ENCODE measurements around the gene SNCB.

The SNCB gene

DNA sequence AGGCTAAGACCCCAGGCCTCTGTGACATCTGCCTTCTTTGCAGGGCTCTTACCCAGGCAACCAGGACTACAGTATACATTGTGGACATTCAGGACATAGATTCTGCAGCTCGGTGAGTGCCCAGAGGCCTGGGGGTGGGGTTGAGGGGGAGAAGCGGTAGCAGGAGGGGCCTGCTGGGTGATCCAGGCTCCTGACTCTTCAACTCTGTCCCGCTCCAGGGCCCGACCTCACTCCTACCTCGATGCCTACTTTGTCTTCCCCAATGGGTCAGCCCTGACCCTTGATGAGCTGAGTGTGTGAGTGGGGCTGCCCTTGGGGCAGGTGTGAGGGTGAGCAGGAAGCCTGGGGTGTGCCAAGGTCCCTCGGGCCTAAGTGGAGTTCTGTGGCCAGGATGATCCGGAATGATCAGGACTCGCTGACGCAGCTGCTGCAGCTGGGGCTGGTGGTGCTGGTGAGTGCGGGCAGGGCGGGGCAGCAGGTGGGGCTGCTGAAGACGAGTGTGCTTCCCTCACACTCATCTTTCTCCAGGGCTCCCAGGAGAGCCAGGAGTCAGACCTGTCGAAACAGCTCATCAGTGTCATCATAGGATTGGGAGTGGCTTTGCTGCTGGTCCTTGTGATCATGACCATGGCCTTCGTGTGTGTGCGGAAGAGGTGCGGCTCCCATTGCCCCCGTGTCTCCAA lies 40.2 kb downstream of the SNCB start:
- peaks cover 25 to 40% of the 10 kb centered on the region in 2 donors for H3K36me3 ChIP-seq (ENCODE audit: control insufficient read depth in 1 of 2, insufficient read depth in 2 of 2, low read length in 2 of 2)
- no peaks in the 10 kb centered on the region for H3K4me1 ChIP-seq (ENCODE audit: control insufficient read depth in 1 of 2, insufficient read depth in 2 of 2, low read length in 2 of 2)
- no peak overlapping the region for H3K4me3 ChIP-seq (ENCODE audit: low read depth in 1 of 2, low read length in 2 of 2)
- no peaks in the 10 kb centered on the region for H3K27me3 ChIP-seq (ENCODE audit: control insufficient read depth in 1 of 2, insufficient read depth in 2 of 2, low read length in 2 of 2)
- H3K27ac ChIP-seq (ENCODE audit: low read depth, low read length): no peak overlapping the region
- peaks cover 4 to 7% of the 10 kb centered on the region in 2 donors for H3K9me3 ChIP-seq (ENCODE audit: control insufficient read depth in 1 of 2, low read length in 2 of 2)
- H3K9ac ChIP-seq (ENCODE audit: low read depth in 1 of 2, low read length in 2 of 2): no peak overlapping the region

DNA sequence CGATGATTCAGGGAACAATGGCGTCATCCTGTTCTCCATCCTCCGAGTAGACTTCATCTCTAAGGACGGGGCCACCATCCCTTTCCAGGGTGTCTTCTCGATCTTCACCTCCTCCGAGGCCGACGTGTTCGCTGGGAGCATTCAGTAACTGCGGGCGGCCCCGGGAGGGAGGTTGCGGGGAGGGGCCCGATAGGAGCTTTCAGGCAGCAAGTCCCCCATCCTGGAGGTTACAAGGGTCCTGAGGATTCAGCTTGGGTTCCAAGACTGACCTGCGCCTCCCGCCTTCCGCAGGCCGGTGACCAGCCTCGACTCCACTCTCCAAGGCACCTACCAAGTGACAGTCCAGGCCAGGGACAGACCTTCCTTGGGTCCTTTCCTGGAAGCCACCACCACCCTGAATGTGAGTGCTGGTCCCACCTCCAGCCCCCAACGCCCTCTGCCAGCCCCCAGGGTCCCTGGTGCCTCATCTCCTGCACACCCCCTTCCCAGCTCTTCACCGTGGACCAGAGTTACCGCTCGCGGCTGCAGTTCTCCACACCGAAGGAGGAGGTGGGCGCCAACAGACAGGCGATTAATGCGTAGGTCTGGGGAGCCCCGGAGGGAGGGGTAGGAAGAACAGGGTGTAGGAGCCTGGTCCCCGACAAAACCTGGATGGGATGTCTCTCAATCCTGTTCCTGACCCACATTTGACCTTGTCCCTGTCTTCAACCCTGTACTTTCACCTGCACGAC lies 41.1 kb downstream of the SNCB start:
- H3K9ac ChIP-seq (ENCODE audit: low read depth in 1 of 2, low read length in 2 of 2): no peak overlapping the region
- no peaks in the 10 kb centered on the region for H3K4me1 ChIP-seq (ENCODE audit: control insufficient read depth in 1 of 2, insufficient read depth in 2 of 2, low read length in 2 of 2)
- no peak overlapping the region for H3K27ac ChIP-seq (ENCODE audit: low read depth, low read length)
- peaks cover 14% of the 10 kb centered on the region in 2 donors for H3K9me3 ChIP-seq (ENCODE audit: control insufficient read depth in 1 of 2, low read length in 2 of 2)
- H3K36me3 ChIP-seq (ENCODE audit: control insufficient read depth in 1 of 2, insufficient read depth in 2 of 2, low read length in 2 of 2): peaks cover 33 to 49% of the 10 kb centered on the region in 2 donors
- H3K4me3 ChIP-seq (ENCODE audit: low read depth in 1 of 2, low read length in 2 of 2): no peak overlapping the region
- H3K27me3 ChIP-seq (ENCODE audit: control insufficient read depth in 1 of 2, insufficient read depth in 2 of 2, low read length in 2 of 2): no peaks in the 10 kb centered on the region

DNA sequence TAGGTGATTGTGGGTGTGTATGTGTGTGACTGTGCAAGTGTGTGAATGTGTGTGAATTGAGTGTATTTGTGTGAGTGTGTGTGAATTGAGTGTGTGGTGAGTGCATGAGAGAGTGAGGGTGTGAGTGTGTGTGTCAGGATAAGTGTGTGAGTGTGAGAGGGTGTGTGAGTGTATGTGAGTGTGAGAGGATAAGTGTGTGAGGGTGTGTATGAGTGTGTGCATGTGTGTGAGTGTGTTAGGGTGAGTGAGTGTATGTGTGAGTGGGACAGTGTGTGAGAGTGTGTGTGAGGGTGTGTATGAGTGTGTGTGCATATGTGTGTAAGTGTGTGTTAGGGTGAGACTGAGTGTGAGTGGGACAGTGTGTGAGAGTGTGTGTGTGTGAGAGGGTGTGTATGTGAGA lies 42.0 kb downstream of the SNCB start:
- peaks cover 38 to 58% of the 10 kb centered on the region in 2 donors for H3K36me3 ChIP-seq (ENCODE audit: control insufficient read depth in 1 of 2, insufficient read depth in 2 of 2, low read length in 2 of 2)

DNA sequence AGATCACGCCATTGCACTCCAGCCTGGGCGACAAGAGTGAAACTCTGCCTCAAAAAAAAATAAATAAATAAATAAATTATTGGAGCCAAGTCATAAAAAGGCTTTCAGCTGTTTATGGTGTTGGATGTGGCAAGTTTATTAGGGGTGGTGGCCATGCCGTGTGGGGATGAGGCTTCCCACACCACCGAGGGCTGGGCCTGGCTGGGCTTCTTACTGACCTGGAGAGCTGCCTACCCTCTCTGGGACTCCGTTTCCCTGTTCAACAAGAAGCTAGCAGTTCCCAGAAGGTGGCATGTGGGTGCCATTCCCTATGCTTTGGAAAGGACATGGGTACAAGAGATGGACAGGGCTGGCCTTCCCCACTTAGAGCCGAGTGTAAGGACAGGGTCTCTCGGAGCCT lies 42.9 kb downstream of the SNCB start:
- Histone ChIP-seq H3K36me3 (ENCODE audit: control insufficient read depth in 1 of 2, insufficient read depth in 2 of 2, low read length in 2 of 2) (peaks cover 38 to 59% of the 10 kb centered on the region in 2 donors), H3K9ac (ENCODE audit: low read depth in 1 of 2, low read length in 2 of 2) (no peak overlapping the region), H3K27me3 (ENCODE audit: control insufficient read depth in 1 of 2, insufficient read depth in 2 of 2, low read length in 2 of 2) (no peaks in the 10 kb centered on the region), H3K4me1 (ENCODE audit: control insufficient read depth in 1 of 2, insufficient read depth in 2 of 2, low read length in 2 of 2) (no peaks in the 10 kb centered on the region), H3K27ac (ENCODE audit: low read depth, low read length) (no peak overlapping the region), H3K4me3 (ENCODE audit: low read depth in 1 of 2, low read length in 2 of 2) (no peak overlapping the region), H3K9me3 (ENCODE audit: control insufficient read depth in 1 of 2, low read length in 2 of 2) (peaks cover 14% of the 10 kb centered on the region in 2 donors)

More for the DNA sequence above, 42.0 kb downstream of the SNCB start:
- H3K4me3 ChIP-seq (ENCODE audit: low read depth in 1 of 2, low read length in 2 of 2): no peak overlapping the region
- peaks cover 14% of the 10 kb centered on the region in 2 donors for H3K9me3 ChIP-seq (ENCODE audit: control insufficient read depth in 1 of 2, low read length in 2 of 2)
- H3K27ac ChIP-seq (ENCODE audit: low read depth, low read length): no peak overlapping the region
- H3K9ac ChIP-seq (ENCODE audit: low read depth in 1 of 2, low read length in 2 of 2): no peak overlapping the region
- no peaks in the 10 kb centered on the region for H3K27me3 ChIP-seq (ENCODE audit: control insufficient read depth in 1 of 2, insufficient read depth in 2 of 2, low read length in 2 of 2)
- no peaks in the 10 kb centered on the region for H3K4me1 ChIP-seq (ENCODE audit: control insufficient read depth in 1 of 2, insufficient read depth in 2 of 2, low read length in 2 of 2)

DNA sequence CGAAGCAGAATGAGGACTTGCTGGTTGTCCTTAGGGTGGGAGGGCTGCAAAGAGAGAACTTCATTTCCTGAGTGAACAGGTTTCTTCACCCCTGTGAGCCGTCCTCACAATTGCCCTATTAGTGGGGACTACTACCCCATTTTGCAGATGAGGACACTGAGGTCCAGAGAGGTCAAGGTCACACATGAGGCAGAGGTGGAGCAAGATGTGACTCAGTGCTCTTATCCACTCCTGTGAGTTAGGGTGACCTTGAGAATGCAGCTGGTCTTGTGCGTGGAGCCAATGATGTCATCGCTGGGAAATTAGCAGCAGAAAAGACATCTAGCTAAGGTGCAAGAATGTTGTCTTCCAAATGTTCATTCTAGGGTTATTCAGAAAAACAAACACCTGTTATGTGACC lies 47.3 kb downstream of the SNCB start:
- no peaks in the 10 kb centered on the region for H3K27me3 ChIP-seq (ENCODE audit: control insufficient read depth in 1 of 2, insufficient read depth in 2 of 2, low read length in 2 of 2)
- H3K36me3 ChIP-seq (ENCODE audit: control insufficient read depth in 1 of 2, insufficient read depth in 2 of 2, low read length in 2 of 2): peaks cover 26 to 46% of the 10 kb centered on the region in 2 donors
- no peak overlapping the region for H3K27ac ChIP-seq (ENCODE audit: low read depth, low read length)
- H3K9me3 ChIP-seq (ENCODE audit: control insufficient read depth in 1 of 2, low read length in 2 of 2): peaks cover 14% of the 10 kb centered on the region in 2 donors
- no peaks in the 10 kb centered on the region for H3K4me1 ChIP-seq (ENCODE audit: control insufficient read depth in 1 of 2, insufficient read depth in 2 of 2, low read length in 2 of 2)
- no peak overlapping the region for H3K9ac ChIP-seq (ENCODE audit: low read depth in 1 of 2, low read length in 2 of 2)
- no peak overlapping the region for H3K4me3 ChIP-seq (ENCODE audit: low read depth in 1 of 2, low read length in 2 of 2)

DNA sequence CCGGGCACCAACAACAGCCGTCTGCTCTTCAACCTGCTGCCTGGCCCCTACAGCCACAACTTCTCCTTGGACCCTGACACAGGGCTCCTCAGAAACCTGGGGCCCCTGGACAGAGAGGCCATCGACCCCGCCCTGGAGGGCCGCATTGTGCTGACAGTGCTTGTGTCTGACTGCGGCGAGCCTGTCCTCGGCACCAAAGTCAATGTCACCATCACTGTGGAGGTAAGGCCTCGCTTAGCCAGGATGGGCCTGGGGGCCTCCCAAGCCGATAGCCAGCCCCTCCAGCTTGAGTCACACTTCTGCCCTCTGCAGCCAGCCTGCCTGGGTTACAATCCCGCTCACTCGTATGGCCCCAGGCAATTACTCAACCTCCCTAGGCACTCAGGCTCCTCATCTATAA lies 49.0 kb downstream of the SNCB start:
- H3K4me1 ChIP-seq (ENCODE audit: control insufficient read depth in 1 of 2, insufficient read depth in 2 of 2, low read length in 2 of 2): no peaks in the 10 kb centered on the region
- H3K27ac ChIP-seq (ENCODE audit: low read depth, low read length): no peak overlapping the region
- no peak overlapping the region for H3K9ac ChIP-seq (ENCODE audit: low read depth in 1 of 2, low read length in 2 of 2)
- H3K9me3 ChIP-seq (ENCODE audit: control insufficient read depth in 1 of 2, low read length in 2 of 2): peaks cover 14% of the 10 kb centered on the region in 2 donors
- peaks cover 25 to 51% of the 10 kb centered on the region in 2 donors for H3K36me3 ChIP-seq (ENCODE audit: control insufficient read depth in 1 of 2, insufficient read depth in 2 of 2, low read length in 2 of 2)
- H3K4me3 ChIP-seq (ENCODE audit: low read depth in 1 of 2, low read length in 2 of 2): no peak overlapping the region
- H3K27me3 ChIP-seq (ENCODE audit: control insufficient read depth in 1 of 2, insufficient read depth in 2 of 2, low read length in 2 of 2): no peaks in the 10 kb centered on the region

DNA sequence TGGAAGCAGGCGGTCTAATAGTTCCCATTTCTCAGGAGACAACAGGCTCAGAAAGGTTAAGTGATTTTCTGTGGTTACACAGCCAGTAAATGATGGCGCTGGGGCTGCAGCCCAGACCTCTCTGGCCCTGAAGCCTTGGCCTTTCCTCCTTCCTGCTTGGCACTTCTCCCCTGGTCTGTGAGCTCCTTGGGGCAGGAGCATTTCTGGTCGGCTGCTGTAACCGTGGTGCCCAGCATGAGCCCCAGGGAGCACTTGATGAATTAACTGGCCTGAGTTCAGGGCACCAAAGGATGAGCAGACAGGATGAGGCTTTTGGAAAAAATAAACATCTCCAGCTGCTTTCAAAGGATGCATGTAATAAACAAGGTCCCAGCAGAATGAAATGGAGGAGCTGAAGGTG lies 51.0 kb downstream of the SNCB start:
- Histone ChIP-seq H3K4me1 (ENCODE audit: control insufficient read depth in 1 of 2, insufficient read depth in 2 of 2, low read length in 2 of 2) (no peaks in the 10 kb centered on the region), H3K4me3 (ENCODE audit: low read depth in 1 of 2, low read length in 2 of 2) (no peak overlapping the region), H3K27ac (ENCODE audit: low read depth, low read length) (no peak overlapping the region), H3K9ac (ENCODE audit: low read depth in 1 of 2, low read length in 2 of 2) (no peak overlapping the region), H3K9me3 (ENCODE audit: control insufficient read depth in 1 of 2, low read length in 2 of 2) (peaks cover 0 to 2% of the 10 kb centered on the region in 2 donors), H3K36me3 (ENCODE audit: control insufficient read depth in 1 of 2, insufficient read depth in 2 of 2, low read length in 2 of 2) (peaks cover 17 to 50% of the 10 kb centered on the region in 2 donors), H3K27me3 (ENCODE audit: control insufficient read depth in 1 of 2, insufficient read depth in 2 of 2, low read length in 2 of 2) (no peaks in the 10 kb centered on the region)

DNA sequence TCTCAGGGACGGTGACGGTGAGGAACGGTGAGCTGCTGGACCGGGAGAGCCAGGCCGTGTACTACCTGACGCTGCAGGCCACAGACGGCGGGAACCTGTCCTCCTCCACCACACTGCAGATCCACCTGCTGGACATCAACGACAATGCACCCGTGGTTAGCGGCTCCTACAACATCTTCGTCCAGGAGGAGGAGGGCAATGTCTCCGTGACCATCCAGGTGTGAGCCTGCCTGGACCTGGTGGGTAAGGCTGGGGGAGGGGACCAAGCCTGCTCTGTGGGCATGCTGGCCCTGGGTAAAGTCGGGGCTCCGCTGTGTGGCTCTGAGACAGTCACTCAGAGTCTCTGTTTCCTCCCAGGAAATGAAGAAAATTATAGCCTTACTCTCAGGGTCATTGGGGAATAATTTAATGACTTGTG lies 51.9 kb downstream of the SNCB start:
- H3K4me1 ChIP-seq (ENCODE audit: control insufficient read depth in 1 of 2, insufficient read depth in 2 of 2, low read length in 2 of 2): no peaks in the 10 kb centered on the region
- peaks cover 10 to 41% of the 10 kb centered on the region in 2 donors for H3K36me3 ChIP-seq (ENCODE audit: control insufficient read depth in 1 of 2, insufficient read depth in 2 of 2, low read length in 2 of 2)
- no peaks in the 10 kb centered on the region for H3K27me3 ChIP-seq (ENCODE audit: control insufficient read depth in 1 of 2, insufficient read depth in 2 of 2, low read length in 2 of 2)
- no peak overlapping the region for H3K9ac ChIP-seq (ENCODE audit: low read depth in 1 of 2, low read length in 2 of 2)
- H3K4me3 ChIP-seq (ENCODE audit: low read depth in 1 of 2, low read length in 2 of 2): no peak overlapping the region
- H3K9me3 ChIP-seq (ENCODE audit: control insufficient read depth in 1 of 2, low read length in 2 of 2): no peaks in the 10 kb centered on the region
- no peak overlapping the region for H3K27ac ChIP-seq (ENCODE audit: low read depth, low read length)

DNA sequence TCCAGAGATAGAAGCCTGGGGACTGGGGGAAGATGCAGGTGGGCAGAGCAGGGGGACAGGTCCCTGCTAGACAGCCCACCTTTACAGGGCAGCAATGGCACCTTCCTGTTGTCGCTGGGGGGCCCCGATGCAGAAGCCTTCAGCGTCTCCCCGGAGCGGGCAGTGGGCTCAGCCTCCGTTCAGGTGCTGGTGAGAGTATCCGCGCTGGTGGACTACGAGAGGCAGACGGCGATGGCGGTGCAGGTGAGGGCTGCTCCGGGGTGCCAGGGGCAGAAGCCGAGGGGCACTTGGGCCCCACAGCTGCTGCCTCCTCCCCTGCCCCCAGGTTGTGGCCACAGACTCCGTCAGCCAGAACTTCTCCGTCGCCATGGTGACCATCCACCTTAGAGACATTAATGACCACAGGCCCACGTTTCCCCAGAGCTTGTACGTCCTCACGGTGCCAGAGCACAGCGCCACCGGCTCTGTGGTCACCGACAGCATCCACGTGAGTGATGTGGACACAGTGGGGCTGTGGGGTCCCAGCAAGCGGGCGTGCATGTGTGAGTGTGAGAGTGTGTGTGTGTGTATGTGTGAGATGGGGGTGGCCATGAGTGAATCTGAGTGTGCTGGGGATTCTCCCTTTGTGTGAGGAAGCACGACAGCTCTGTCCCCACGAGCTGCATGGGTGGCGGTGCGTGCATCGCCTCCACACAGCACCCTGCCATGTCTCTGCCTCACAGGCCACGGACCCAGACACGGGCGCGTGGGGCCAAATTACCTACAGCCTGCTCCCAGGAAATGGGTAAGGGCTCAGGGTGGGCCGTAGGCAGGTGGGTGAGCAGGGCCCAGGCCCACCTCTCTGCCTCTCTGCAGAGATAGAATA lies 52.8 kb downstream of the SNCB start:
- Histone ChIP-seq H3K4me1 (ENCODE audit: control insufficient read depth in 1 of 2, insufficient read depth in 2 of 2, low read length in 2 of 2) (no peaks in the 10 kb centered on the region), H3K9ac (ENCODE audit: low read depth in 1 of 2, low read length in 2 of 2) (no peak overlapping the region), H3K27ac (ENCODE audit: low read depth, low read length) (no peak overlapping the region), H3K9me3 (ENCODE audit: control insufficient read depth in 1 of 2, low read length in 2 of 2) (no peaks in the 10 kb centered on the region), H3K36me3 (ENCODE audit: control insufficient read depth in 1 of 2, insufficient read depth in 2 of 2, low read length in 2 of 2) (peaks cover 2 to 38% of the 10 kb centered on the region in 2 donors), H3K4me3 (ENCODE audit: low read depth in 1 of 2, low read length in 2 of 2) (no peak overlapping the region), H3K27me3 (ENCODE audit: control insufficient read depth in 1 of 2, insufficient read depth in 2 of 2, low read length in 2 of 2) (no peaks in the 10 kb centered on the region)
